GM13976 (cell line): ENCODE measurements around the gene DNAJC17.

Experiments used
- DNase-seq: peaks from one replicate; pipeline ENCODE4 v3.0.0; 2012; ENCODE audit warnings: low spot score
- CTCF ChIP-seq: IDR thresholded peaks from 2 replicates; pipeline ENCODE4 v1.5.1; 2012; ENCODE audit warnings: borderline replicate concordance, mild to moderate bottlenecking; ENCODE audit not compliant: insufficient read depth; ENCODE audit errors: extremely low read depth, missing control alignments, control extremely low read depth
- in situ Hi-C: fragments of 300-500 bp; cut with MboI; formaldehyde crosslinking; loops from one replicate; pipeline ENCODE4 v1.12.0; 2022; ENCODE audit warnings: low sequenced_read_pairs, mixed read lengths, inconsistent platforms; ENCODE audit not compliant: unreplicated experiment

The DNAJC17 gene

GRCh38 chr15:40746916-40747418 lies 60.3 kb downstream of the DNAJC17 start:
- in situ Hi-C loops: no loop called here
- no peak for TF ChIP-seq CTCF
- no peak for DNase-seq

- no peak for DNase-seq
- TF ChIP-seq CTCF: no peak
- in situ Hi-C loops: no loop called here
These were observed 62.5 kb downstream of the DNAJC17 start for GRCh38 chr15:40744815-40745152.

GRCh38 chr15:40743921-40744814 lies 63.1 kb downstream of the DNAJC17 start:
- in situ Hi-C loops: no loop called here
- no peak for TF ChIP-seq CTCF
- no peak for DNase-seq

GRCh38 chr15:40743485-40743901 lies 63.8 kb downstream of the DNAJC17 start:
- in situ Hi-C loops: no loop called here

GRCh38 chr15:40739854-40740253 lies 67.4 kb downstream of the DNAJC17 start:
- in situ Hi-C loops: no loop called here
- TF ChIP-seq CTCF: no peak
- DNase-seq: no peak

More at GRCh38 chr15:40743485-40743901, 63.8 kb downstream of the DNAJC17 start:
- no peak for DNase-seq
- TF ChIP-seq CTCF: no peak

GRCh38 chr15:40739047-40739446 lies 68.2 kb downstream of the DNAJC17 start:
- in situ Hi-C loops: no loop called here
- TF ChIP-seq CTCF: no peak
- no peak for DNase-seq
